ENCODE results near the gene VAMP1.

The VAMP1 gene

DNA sequence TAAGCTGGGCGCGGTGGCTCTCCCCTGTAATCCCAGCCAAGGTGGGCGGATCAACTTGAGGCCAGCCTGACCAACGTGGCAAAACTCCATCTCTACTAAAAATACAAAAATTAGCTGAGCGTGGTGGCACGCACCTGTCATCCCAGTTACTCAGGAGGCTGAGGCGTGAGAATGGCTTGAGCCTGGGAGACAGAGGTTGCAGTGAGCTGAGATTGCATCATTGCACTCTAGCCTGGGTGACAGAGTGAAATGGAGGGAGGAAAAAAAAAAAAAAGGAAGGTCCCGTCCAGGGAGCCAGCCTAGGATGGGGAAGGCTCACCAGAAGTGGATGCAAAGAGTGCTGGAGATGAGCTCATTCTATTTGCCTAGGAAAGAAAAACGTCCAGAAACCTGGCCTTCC is 27.6 kb downstream of the VAMP1 start (continued):
- TF ChIP-seq, protein P1, sequence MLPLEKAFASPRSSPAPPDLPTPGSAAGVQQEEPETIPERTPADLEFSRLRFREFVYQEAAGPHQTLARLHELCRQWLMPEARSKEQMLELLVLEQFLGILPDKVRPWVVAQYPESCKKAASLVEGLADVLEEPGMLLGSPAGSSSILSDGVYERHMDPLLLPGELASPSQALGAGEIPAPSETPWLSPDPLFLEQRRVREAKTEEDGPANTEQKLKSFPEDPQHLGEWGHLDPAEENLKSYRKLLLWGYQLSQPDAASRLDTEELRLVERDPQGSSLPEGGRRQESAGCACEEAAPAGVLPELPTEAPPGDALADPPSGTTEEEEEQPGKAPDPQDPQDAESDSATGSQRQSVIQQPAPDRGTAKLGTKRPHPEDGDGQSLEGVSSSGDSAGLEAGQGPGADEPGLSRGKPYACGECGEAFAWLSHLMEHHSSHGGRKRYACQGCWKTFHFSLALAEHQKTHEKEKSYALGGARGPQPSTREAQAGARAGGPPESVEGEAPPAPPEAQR (tag by site-specific recombination; IDR thresholded peaks at IDR 0.05) = no peak
- TF ChIP-seq SCRT2 (tag by site-specific recombination; IDR thresholded peaks at IDR 0.05) (no peak), ZNF544 (tag by site-specific recombination; IDR thresholded peaks at IDR 0.05) (no peak), ZNF391 (tag by site-specific recombination; IDR thresholded peaks at IDR 0.05; ENCODE audit: borderline replicate concordance, low read depth) (no peak), ZBTB17 (tag by site-specific recombination; IDR thresholded peaks at IDR 0.05) (no peak), ZBTB8A (tag by site-specific recombination; IDR thresholded peaks at IDR 0.05) (no peak), ZNF16 (tag by site-specific recombination; IDR thresholded peaks at IDR 0.05; ENCODE audit: low read depth) (no peak), ZNF549 (tag by site-specific recombination; IDR thresholded peaks at IDR 0.05) (no peak), SETDB1 (IDR thresholded peaks at IDR 0.05; ENCODE audit: insufficient read length, low read length) (no peak)
- TF ChIP-seq, protein P2, sequence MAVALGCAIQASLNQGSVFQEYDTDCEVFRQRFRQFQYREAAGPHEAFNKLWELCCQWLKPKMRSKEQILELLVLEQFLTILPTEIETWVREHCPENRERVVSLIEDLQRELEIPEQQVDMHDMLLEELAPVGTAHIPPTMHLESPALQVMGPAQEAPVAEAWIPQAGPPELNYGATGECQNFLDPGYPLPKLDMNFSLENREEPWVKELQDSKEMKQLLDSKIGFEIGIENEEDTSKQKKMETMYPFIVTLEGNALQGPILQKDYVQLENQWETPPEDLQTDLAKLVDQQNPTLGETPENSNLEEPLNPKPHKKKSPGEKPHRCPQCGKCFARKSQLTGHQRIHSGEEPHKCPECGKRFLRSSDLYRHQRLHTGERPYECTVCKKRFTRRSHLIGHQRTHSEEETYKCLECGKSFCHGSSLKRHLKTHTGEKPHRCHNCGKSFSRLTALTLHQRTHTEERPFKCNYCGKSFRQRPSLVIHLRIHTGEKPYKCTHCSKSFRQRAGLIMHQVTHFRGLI (tag by site-specific recombination; IDR thresholded peaks at IDR 0.05) = no peak
- TF ChIP-seq, protein P3, sequence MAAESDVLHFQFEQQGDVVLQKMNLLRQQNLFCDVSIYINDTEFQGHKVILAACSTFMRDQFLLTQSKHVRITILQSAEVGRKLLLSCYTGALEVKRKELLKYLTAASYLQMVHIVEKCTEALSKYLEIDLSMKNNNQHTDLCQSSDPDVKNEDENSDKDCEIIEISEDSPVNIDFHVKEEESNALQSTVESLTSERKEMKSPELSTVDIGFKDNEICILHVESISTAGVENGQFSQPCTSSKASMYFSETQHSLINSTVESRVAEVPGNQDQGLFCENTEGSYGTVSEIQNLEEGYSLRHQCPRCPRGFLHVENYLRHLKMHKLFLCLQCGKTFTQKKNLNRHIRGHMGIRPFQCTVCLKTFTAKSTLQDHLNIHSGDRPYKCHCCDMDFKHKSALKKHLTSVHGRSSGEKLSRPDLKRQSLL (tag by site-specific recombination; IDR thresholded peaks at IDR 0.05) = no peak

DNA sequence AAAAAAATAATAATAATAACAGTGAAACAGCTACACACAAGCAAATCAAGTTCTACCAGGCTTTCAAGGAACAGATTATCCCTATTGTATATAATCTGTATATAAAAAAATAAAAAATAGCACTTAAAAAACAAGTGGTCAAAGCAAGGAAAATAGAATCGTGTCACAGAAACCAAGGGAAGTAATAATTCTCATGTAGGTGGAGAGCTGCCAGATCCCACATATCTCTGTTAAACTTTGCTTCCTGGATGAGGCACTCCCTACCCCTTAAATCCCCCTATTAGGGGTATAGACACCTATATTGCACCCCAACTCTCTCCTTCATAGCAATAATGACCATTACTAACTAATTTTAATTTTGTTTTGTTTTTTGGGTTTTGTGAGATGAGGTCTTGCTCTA is 30.1 kb downstream of the VAMP1 start:
- POLR2A ChIA-PET = interaction anchor here (1.0 kb wide), 1 partner anchor 30 kb away, joined by 3 read pairs; the partner anchor contains the start of gene VAMP1
- H3K4me3 ChIP-seq (ENCODE audit: low read depth, low read length) = no peak overlapping the region
- TF ChIP-seq ZNF157 (tag by site-specific recombination; IDR thresholded peaks at IDR 0.05) (no peak), HOXD13 (CRISPR knock-in tag; IDR thresholded peaks at IDR 0.05; ENCODE audit: borderline replicate concordance) (no peak), ZNF707 (tag by site-specific recombination; IDR thresholded peaks at IDR 0.05) (no peak), ZNF223 (tag by site-specific recombination; IDR thresholded peaks at IDR 0.05) (no peak)
- CTCF ChIA-PET = interaction anchor here (0.6 to 1.4 kb wide), 2 partner anchors 25 to 656 kb away, joined by 3 to 7 read pairs; no protein-coding TSS in a partner anchor
- H3K27ac ChIP-seq (ENCODE audit: extremely low read depth, low read depth, low read length) = no peak overlapping the region
- H3K36me3 ChIP-seq (ENCODE audit: control insufficient read depth in 2 of 2, insufficient read depth in 1 of 2, low read length in 2 of 2) = no peaks in the 10 kb centered on the region
- H3K9me3 ChIP-seq (ENCODE audit: control insufficient read depth, insufficient read depth, low read depth, low read length) = no peaks in the 10 kb centered on the region
- no peaks in the 10 kb centered on the region for H3K4me1 ChIP-seq (ENCODE audit: control insufficient read depth, insufficient read depth, low read length)

DNA sequence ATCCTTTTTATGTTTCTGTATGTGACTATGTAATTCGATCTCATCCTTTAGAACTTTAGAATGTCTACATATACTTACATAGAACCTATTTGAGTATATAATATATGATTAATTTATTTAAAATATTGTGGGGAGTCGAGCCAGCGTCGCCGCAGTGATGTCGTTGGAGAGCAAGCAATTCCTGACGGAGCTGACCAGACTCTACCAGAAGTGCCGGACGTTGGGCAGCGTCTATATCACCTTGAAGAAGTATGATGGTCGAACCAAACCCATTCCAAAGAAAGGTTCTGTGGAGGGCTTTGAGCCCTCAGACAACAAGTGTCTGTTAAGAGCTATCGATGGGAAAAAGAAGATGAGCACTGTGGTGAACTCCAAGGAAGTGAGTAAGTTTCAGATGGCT is 32.1 kb downstream of the VAMP1 start:
- ChIA-PET CTCF (interaction anchor here (1.2 to 1.5 kb wide), 2 partner anchors 15 to 27 kb away, joined by 8 to 13 read pairs; no protein-coding TSS in a partner anchor), POLR2A (interaction anchor here (0.6 to 1.0 kb wide), 2 partner anchors 44 to 96 kb away, joined by 3 read pairs; partner anchors contain the start of gene GAPDH)
- H3K4me1 ChIP-seq (ENCODE audit: control insufficient read depth, insufficient read depth, low read length) = no peaks in the 10 kb centered on the region
- TF ChIP-seq HOXA7 (CRISPR knock-in tag; IDR thresholded peaks at IDR 0.05; ENCODE audit: borderline replicate concordance) = no peak
- TF ChIP-seq, protein P4, sequence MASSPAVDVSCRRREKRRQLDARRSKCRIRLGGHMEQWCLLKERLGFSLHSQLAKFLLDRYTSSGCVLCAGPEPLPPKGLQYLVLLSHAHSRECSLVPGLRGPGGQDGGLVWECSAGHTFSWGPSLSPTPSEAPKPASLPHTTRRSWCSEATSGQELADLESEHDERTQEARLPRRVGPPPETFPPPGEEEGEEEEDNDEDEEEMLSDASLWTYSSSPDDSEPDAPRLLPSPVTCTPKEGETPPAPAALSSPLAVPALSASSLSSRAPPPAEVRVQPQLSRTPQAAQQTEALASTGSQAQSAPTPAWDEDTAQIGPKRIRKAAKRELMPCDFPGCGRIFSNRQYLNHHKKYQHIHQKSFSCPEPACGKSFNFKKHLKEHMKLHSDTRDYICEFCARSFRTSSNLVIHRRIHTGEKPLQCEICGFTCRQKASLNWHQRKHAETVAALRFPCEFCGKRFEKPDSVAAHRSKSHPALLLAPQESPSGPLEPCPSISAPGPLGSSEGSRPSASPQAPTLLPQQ (tag by site-specific recombination; IDR thresholded peaks at IDR 0.05) = no peak
- TF ChIP-seq, protein P5, sequence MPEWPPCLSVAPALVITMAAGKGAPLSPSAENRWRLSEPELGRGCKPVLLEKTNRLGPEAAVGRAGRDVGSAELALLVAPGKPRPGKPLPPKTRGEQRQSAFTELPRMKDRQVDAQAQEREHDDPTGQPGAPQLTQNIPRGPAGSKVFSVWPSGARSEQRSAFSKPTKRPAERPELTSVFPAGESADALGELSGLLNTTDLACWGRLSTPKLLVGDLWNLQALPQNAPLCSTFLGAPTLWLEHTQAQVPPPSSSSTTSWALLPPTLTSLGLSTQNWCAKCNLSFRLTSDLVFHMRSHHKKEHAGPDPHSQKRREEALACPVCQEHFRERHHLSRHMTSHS (tag by site-specific recombination; IDR thresholded peaks at IDR 0.05) = no peak
- no peak for TF ChIP-seq KLF1 (tag by site-specific recombination; IDR thresholded peaks at IDR 0.05)
- no peak for TF ChIP-seq MEIS1 (CRISPR knock-in tag; IDR thresholded peaks at IDR 0.05; ENCODE audit: borderline replicate concordance)
- TF ChIP-seq, protein P6, sequence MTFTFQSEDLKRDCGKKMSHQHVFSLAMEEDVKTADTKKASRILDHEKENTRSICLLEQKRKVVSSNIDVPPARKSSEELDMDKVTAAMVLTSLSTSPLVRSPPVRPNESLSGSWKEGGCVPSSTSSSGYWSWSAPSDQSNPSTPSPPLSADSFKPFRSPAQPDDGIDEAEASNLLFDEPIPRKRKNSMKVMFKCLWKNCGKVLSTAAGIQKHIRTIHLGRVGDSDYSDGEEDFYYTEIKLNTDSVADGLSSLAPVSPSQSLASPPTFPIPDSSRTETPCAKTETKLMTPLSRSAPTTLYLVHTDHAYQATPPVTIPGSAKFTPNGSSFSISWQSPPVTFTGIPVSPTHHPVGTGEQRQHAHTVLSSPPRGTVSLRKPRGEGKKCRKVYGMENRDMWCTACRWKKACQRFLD (tag by site-specific recombination; IDR thresholded peaks at IDR 0.05) = no peak
- TF ChIP-seq, protein P7, sequence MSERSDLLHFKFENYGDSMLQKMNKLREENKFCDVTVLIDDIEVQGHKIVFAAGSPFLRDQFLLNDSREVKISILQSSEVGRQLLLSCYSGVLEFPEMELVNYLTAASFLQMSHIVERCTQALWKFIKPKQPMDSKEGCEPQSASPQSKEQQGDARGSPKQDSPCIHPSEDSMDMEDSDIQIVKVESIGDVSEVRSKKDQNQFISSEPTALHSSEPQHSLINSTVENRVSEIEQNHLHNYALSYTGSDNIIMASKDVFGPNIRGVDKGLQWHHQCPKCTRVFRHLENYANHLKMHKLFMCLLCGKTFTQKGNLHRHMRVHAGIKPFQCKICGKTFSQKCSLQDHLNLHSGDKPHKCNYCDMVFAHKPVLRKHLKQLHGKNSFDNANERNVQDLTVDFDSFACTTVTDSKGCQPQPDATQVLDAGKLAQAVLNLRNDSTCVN (tag by site-specific recombination; optimal IDR thresholded peaks at IDR 0.05) = no peak
- no peak for TF ChIP-seq ZNF184 (tag by site-specific recombination; IDR thresholded peaks at IDR 0.05)
- TF ChIP-seq ZFP41 (tag by site-specific recombination; IDR thresholded peaks at IDR 0.05; ENCODE audit: borderline replicate concordance) = no peak
- TF ChIP-seq, protein P8, sequence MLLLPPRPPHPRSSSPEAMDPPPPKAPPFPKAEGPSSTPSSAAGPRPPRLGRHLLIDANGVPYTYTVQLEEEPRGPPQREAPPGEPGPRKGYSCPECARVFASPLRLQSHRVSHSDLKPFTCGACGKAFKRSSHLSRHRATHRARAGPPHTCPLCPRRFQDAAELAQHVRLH (tag by site-specific recombination; IDR thresholded peaks at IDR 0.05) = no peak

More for the DNA sequence above, 32.1 kb downstream of the VAMP1 start:
- H3K4me3 ChIP-seq (ENCODE audit: low read depth, low read length) = no peak overlapping the region
- no peak overlapping the region for H3K27ac ChIP-seq (ENCODE audit: extremely low read depth, low read depth, low read length)
- H3K36me3 ChIP-seq (ENCODE audit: control insufficient read depth in 2 of 2, insufficient read depth in 1 of 2, low read length in 2 of 2) = no peaks in the 10 kb centered on the region
- H3K9me3 ChIP-seq (ENCODE audit: control insufficient read depth, insufficient read depth, low read depth, low read length) = no peaks in the 10 kb centered on the region
